ENCODE measurements around the gene SMC4. TPM values are rescaled to one million over a fixed set of nuclear protein-coding genes. Genes with fewer than 3 reads are reported as not detected.

Gene SMC4
- polyA plus RNA-seq, 1 of the 3 experiments (the other 2 are of a cell fraction): 26.1 TPM

DNA sequence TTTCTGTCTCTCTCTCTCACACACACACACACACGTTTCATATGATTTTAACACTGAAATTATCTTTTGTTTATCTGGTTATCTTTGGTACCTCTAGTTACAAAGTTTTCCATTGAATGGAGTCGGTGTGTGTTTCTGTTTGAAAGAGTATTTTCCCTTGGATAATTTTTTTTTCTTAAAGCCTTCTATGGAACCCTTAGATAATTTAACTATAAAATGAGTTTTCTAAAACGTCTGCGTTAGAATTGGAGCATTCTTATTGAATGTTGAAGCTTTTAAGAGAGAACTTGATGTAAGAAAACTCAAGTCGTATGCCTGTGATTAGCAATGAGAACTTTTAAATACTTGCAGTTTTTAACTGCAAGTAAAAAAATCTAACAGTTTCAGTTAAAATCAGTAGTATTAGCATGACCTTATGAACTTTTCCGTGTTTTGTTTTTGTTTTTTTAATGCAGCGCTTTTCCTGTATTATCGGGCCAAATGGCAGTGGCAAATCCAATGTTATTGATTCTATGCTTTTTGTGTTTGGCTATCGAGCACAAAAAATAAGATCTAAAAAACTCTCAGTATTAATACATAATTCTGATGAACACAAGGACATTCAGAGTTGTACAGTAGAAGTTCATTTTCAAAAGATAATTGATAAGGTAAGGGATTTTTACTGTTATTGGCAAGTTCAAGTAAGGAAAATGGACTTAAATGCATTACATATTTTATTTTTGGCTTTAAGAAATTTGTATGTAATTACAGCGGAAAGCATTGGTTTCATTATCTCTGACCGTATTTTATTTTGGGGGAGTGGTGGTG is 3.0 kb downstream of the SMC4 start:
- Histone ChIP-seq H3K4me2 (peak overlapping the region; percentile 85), H3K27me3 (ENCODE audit: insufficient read depth) (no peaks in the 10 kb centered on the region), H3K9ac (peak overlapping the region; percentile 99), H3F3A (replicated peaks; ENCODE audit: insufficient read depth) (peaks cover 11% of the 10 kb centered on the region), H3K79me2 (ENCODE audit: insufficient read depth) (peaks cover 95% of the 10 kb centered on the region), H3K4me3 (ENCODE audit: low read depth in 2 of 2, low read length in 1 of 2) (peak overlapping the region; percentile 79 to 96), H3K27ac (ENCODE audit: low read depth in 2 of 2, low read length in 1 of 2) (peak overlapping the region; percentile 88 to 94), H4K20me1 (ENCODE audit: insufficient read depth) (peaks cover 24% of the 10 kb centered on the region; the same call in 1 of the 2 replicates), H3K36me3 (replicated peaks in 1 of 2; ENCODE audit: control insufficient read depth in 1 of 2, insufficient read depth in 2 of 2, low read length in 1 of 2) (peaks cover 30 to 35% of the 10 kb centered on the region in 2 experiments), H3K4me1 (ENCODE audit: control insufficient read depth in 1 of 2, insufficient read depth in 2 of 2, low read depth in 1 of 2, low read length in 1 of 2) (peaks cover 6 to 11% of the 10 kb centered on the region in 2 experiments; a peak in 3 of 4 replicates), H3K9me3 (no peaks in the 10 kb centered on the region), H3K9me2 (no peaks in the 10 kb centered on the region), H2AFZ (ENCODE audit: low read depth) (no peak overlapping the region)
- no peak; the same call in 1 of the 2 replicates for TF ChIP-seq EZH2phosphoT487 (IDR thresholded peaks at IDR 0.05; ENCODE audit: borderline replicate concordance, low read depth)
- TF ChIP-seq SIN3A (IDR thresholded peaks at IDR 0.05; ENCODE audit: borderline replicate concordance, low read depth, low read length): no peak
- TF ChIP-seq, protein P1, sequence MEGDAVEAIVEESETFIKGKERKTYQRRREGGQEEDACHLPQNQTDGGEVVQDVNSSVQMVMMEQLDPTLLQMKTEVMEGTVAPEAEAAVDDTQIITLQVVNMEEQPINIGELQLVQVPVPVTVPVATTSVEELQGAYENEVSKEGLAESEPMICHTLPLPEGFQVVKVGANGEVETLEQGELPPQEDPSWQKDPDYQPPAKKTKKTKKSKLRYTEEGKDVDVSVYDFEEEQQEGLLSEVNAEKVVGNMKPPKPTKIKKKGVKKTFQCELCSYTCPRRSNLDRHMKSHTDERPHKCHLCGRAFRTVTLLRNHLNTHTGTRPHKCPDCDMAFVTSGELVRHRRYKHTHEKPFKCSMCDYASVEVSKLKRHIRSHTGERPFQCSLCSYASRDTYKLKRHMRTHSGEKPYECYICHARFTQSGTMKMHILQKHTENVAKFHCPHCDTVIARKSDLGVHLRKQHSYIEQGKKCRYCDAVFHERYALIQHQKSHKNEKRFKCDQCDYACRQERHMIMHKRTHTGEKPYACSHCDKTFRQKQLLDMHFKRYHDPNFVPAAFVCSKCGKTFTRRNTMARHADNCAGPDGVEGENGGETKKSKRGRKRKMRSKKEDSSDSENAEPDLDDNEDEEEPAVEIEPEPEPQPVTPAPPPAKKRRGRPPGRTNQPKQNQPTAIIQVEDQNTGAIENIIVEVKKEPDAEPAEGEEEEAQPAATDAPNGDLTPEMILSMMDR (IDR thresholded peaks at IDR 0.05): no peak
- no peak for TF ChIP-seq FOXM1 (IDR thresholded peaks at IDR 0.05; ENCODE audit: low read depth)
- no peak for TF ChIP-seq NRF1 (IDR thresholded peaks at IDR 0.05; ENCODE audit: low read depth, low read length)
- TF ChIP-seq JUND (IDR thresholded peaks at IDR 0.05): no peak
- no peak for TF ChIP-seq FOSL2 (IDR thresholded peaks at IDR 0.05; ENCODE audit: borderline replicate concordance, low read depth)
- no peak for TF ChIP-seq TAF1 (IDR thresholded peaks at IDR 0.05; ENCODE audit: borderline replicate concordance, low read depth, low read length)
- TF ChIP-seq MXI1 (IDR thresholded peaks at IDR 0.05; ENCODE audit: low read depth, low read length): no peak
- TF ChIP-seq, protein P2, sequence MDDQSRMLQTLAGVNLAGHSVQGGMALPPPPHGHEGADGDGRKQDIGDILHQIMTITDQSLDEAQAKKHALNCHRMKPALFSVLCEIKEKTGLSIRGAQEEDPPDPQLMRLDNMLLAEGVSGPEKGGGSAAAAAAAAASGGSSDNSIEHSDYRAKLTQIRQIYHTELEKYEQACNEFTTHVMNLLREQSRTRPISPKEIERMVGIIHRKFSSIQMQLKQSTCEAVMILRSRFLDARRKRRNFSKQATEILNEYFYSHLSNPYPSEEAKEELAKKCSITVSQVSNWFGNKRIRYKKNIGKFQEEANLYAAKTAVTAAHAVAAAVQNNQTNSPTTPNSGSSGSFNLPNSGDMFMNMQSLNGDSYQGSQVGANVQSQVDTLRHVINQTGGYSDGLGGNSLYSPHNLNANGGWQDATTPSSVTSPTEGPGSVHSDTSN (IDR thresholded peaks at IDR 0.05): no peak
- TF ChIP-seq EP300 (IDR thresholded peaks at IDR 0.05; ENCODE audit: borderline replicate concordance in 1 of 2, low read depth in 1 of 2, low read length in 1 of 2): no peak
- no peak for TF ChIP-seq TCF12 (IDR thresholded peaks at IDR 0.05)
- no peak for TF ChIP-seq RFX5 (IDR thresholded peaks at IDR 0.05; ENCODE audit: low read length)
- TF ChIP-seq, protein P3, sequence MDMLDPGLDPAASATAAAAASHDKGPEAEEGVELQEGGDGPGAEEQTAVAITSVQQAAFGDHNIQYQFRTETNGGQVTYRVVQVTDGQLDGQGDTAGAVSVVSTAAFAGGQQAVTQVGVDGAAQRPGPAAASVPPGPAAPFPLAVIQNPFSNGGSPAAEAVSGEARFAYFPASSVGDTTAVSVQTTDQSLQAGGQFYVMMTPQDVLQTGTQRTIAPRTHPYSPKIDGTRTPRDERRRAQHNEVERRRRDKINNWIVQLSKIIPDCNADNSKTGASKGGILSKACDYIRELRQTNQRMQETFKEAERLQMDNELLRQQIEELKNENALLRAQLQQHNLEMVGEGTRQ (IDR thresholded peaks at IDR 0.05; ENCODE audit: borderline replicate concordance, low read depth, low read length): no peak
- TF ChIP-seq GATA2 (CRISPR knock-in tag; IDR thresholded peaks at IDR 0.05): no peak
- TF ChIP-seq FOXJ3 (CRISPR knock-in tag; IDR thresholded peaks at IDR 0.05): no peak
- 5% methylated on average over 11 of the region's 11 CpGs for WGBS (ENCODE audit: low lambda C conversion rate)
- ChIA-PET CTCF (interaction anchor here (1.0 to 1.6 kb wide), 4 partner anchors 11 to 239 kb away, joined by 5 to 9 read pairs (median 7); no protein-coding TSS in a partner anchor), POLR2A (interaction anchor here (1.4 kb wide), 1 partner anchor 10 kb away, joined by 3 read pairs; no protein-coding TSS in a partner anchor)
- DNase-seq: no peak

All from SK-N-SH (cell line).